Anterior cingulate cortex (tissue), 58 donors: ENCODE results near the gene RGS17.
"Not testable (repeated sequence)": the region's sequence is repeated elsewhere in the genome, so short reads cannot be mapped to it uniquely, and the experiment has no call there.

Experiments used
- DNase-seq, 58 donors: peaks; one replicate each; lab custom pipeline; 2025; lab: John Stamatoyannopoulos, UW

Gene RGS17

GRCh38 chr6:152969688-152970418 lies 161.2 kb downstream of the RGS17 start:
- no peak for DNase-seq

- DNase-seq, result not testable (repeated sequence)
Observed at GRCh38 chr6:152966168-152966894, 164.8 kb downstream of the RGS17 start.

GRCh38 chr6:152959333-152959732 lies 171.7 kb downstream of the RGS17 start:
- no peak for DNase-seq

GRCh38 chr6:152957796-152958195 lies 173.3 kb downstream of the RGS17 start:
- DNase-seq, result no peak
